Thoracic aorta (tissue), 2 donors: Measurements from ENCODE around the gene TRIM14. TPM values are rescaled to one million over a fixed set of nuclear protein-coding genes. Genes with fewer than 3 reads are reported as not detected.

Experiments used
- ATAC-seq: fragments of 150-250 bp; one replicate; pipeline ENCODE4 v1.8.0; 2017; ENCODE audit warnings: low read depth; ENCODE audit not compliant: insufficient number of reproducible peaks, low FRiP score
- DNase-seq: peaks from one replicate; pipeline ENCODE4 v3.0.0-alpha.2; 2020; ENCODE audit warnings: low spot score
- H3K27ac ChIP-seq, 2 donors: fragments of 200-600 bp; sonication (generic); 1 replicate in 1 of 2; 2 replicates in 1 of 2; pipeline ENCODE4 v1.5.1; 2016; ENCODE audit warnings: mild to moderate bottlenecking in 2 of 2, moderate library complexity in 2 of 2
- H3K27me3 ChIP-seq: fragments of 200-600 bp; sonication (generic); replicated peaks from 2 replicates; pipeline ENCODE4 v1.6.0; 2016; ENCODE audit warnings: mild to moderate bottlenecking; ENCODE audit not compliant: insufficient read depth
- H3K36me3 ChIP-seq: fragments of 200-600 bp; sonication (generic); one replicate; pipeline ENCODE4 v1.5.1; 2016
- H3K4me1 ChIP-seq, 2 donors: fragments of 200-600 bp; sonication (generic); 1 replicate in 1 of 2; 2 replicates in 1 of 2; pipeline versions ENCODE4 v1.5.1 to v1.6.0; 2016; ENCODE audit warnings: low read depth in 2 of 2, mild to moderate bottlenecking in 1 of 2; ENCODE audit not compliant: control insufficient read depth in 1 of 2
- H3K4me3 ChIP-seq: fragments of 200-600 bp; sonication (generic); 2 replicates; pipeline ENCODE4 v1.5.1; 2016; ENCODE audit warnings: mild to moderate bottlenecking
- H3K9me3 ChIP-seq: fragments of 200-600 bp; sonication (generic); 2 replicates; pipeline ENCODE4 v1.5.1; 2016
- CTCF ChIP-seq: fragments of 200-600 bp; sonication (generic); IDR thresholded peaks from one replicate; pipeline ENCODE4 v1.5.1; 2019; ENCODE audit warnings: antibody characterized with exemption
- total RNA-seq, 2 donors: library from RNA; depleted of rRNA; stranded (reverse); fragments of >200 nt; gene quantifications; one replicate each; pipeline versions ENCODE4 v1.1.0 to v1.2.3, GENCODE V29; 2016

TRIM14 gene
- total RNA-seq, 2 donors from 2014 or later: 5.9 to 22.5 TPM

- ATAC-seq: no peak
- H3K9me3 ChIP-seq: no peaks in the 10 kb centered on the region
- no peak for TF ChIP-seq CTCF
- H3K36me3 ChIP-seq: no peaks in the 10 kb centered on the region
- no peak overlapping the region for H3K4me3 ChIP-seq
- no peaks in the 10 kb centered on the region for H3K27me3 ChIP-seq
- no peak overlapping the region for H3K27ac ChIP-seq
- peaks cover 6 to 20% of the 10 kb centered on the region in 2 donors for H3K4me1 ChIP-seq
- no peak for DNase-seq
These were observed 87.1 kb downstream of the TRIM14 start for GRCh38 chr9:98031935-98032334.

- no peaks in the 10 kb centered on the region for H3K27me3 ChIP-seq
- TF ChIP-seq CTCF: no peak
- H3K27ac ChIP-seq: no peak overlapping the region
- no peak overlapping the region for H3K4me3 ChIP-seq
- H3K9me3 ChIP-seq: no peaks in the 10 kb centered on the region
- DNase-seq (no peak), ATAC-seq (no peak)
- no peaks in the 10 kb centered on the region for H3K36me3 ChIP-seq
- peaks cover 0 to 14% of the 10 kb centered on the region in 2 donors for H3K4me1 ChIP-seq
These were observed 87.9 kb downstream of the TRIM14 start for GRCh38 chr9:98031169-98031568.

- ATAC-seq (no peak), DNase-seq (no peak)
- Histone ChIP-seq H3K4me1 (peaks cover 6 to 18% of the 10 kb centered on the region in 2 donors), H3K9me3 (no peaks in the 10 kb centered on the region), H3K27ac (no peak overlapping the region), H3K4me3 (no peak overlapping the region), H3K36me3 (no peaks in the 10 kb centered on the region), H3K27me3 (no peaks in the 10 kb centered on the region)
- no peak for TF ChIP-seq CTCF
These were observed 94.3 kb downstream of the TRIM14 start for GRCh38 chr9:98024702-98025101.

- peaks cover 5% of the 10 kb centered on the region for H3K36me3 ChIP-seq
- peaks cover 6 to 18% of the 10 kb centered on the region in 2 donors for H3K4me1 ChIP-seq
- no peak overlapping the region for H3K4me3 ChIP-seq
- ATAC-seq (peak; percentile 87), DNase-seq (peak; percentile 13)
- no peak for TF ChIP-seq CTCF
- H3K9me3 ChIP-seq: no peaks in the 10 kb centered on the region
- no peaks in the 10 kb centered on the region for H3K27me3 ChIP-seq
- peak overlapping the region; percentile 41 to 63 for H3K27ac ChIP-seq
These were observed 96.6 kb downstream of the TRIM14 start for GRCh38 chr9:98022447-98022846.

- Histone ChIP-seq H3K9me3 (no peaks in the 10 kb centered on the region), H3K27me3 (no peaks in the 10 kb centered on the region), H3K36me3 (peaks cover 6% of the 10 kb centered on the region), H3K4me1 (peaks cover 6 to 18% of the 10 kb centered on the region in 2 donors), H3K4me3 (no peak overlapping the region), H3K27ac (peak overlapping the region; percentile 41 to 63)
- no peak for TF ChIP-seq CTCF
- ATAC-seq (no peak), DNase-seq (no peak)
These were observed 97.5 kb downstream of the TRIM14 start for GRCh38 chr9:98021306-98022040.
